ENCODE data around the gene TGFB2. TPM values are rescaled to one million over a fixed set of nuclear protein-coding genes. Genes with fewer than 3 reads are reported as not detected.

Gene TGFB2
- polyA plus RNA-seq, 1 donor from 2014 or later: 0.10 TPM

GRCh38 chr1:218481116-218481775 is 136.1 kb downstream of the TGFB2 start:
- no peak overlapping the region for H3K9ac ChIP-seq (ENCODE audit: low read length)
- no peak overlapping the region for H3K4me2 ChIP-seq (ENCODE audit: low read length)

GRCh38 chr1:218482683-218483082 is 137.5 kb downstream of the TGFB2 start:
- no peaks in the 10 kb centered on the region for H4K20me1 ChIP-seq (ENCODE audit: insufficient read depth)
- H2AFZ ChIP-seq (ENCODE audit: low read depth, low read length): no peak overlapping the region
- no peak overlapping the region for H3K4me3 ChIP-seq (ENCODE audit: low read length)
- no peak overlapping the region for H3K9ac ChIP-seq (ENCODE audit: low read length)
- no peaks in the 10 kb centered on the region for H3K27me3 ChIP-seq (ENCODE audit: insufficient read depth, low read depth, low read length)
- H3F3A ChIP-seq (ENCODE audit: insufficient read depth, low read length, poor library complexity, severe bottlenecking): no peaks in the 10 kb centered on the region
- H3K36me3 ChIP-seq (ENCODE audit: insufficient read depth, low read length): no peaks in the 10 kb centered on the region
- no peaks in the 10 kb centered on the region for H3K9me3 ChIP-seq (ENCODE audit: low read length)
- H3K79me2 ChIP-seq (replicated peaks; ENCODE audit: insufficient read depth, low read length): no peaks in the 10 kb centered on the region
- no peaks in the 10 kb centered on the region for H3K9me2 ChIP-seq (ENCODE audit: insufficient read depth, low read length)
- no peak overlapping the region for H3K4me2 ChIP-seq (ENCODE audit: low read length)
- TF ChIP-seq RAD21 (conservative IDR thresholded peaks at IDR 0.05) (no peak), EZH2 (IDR thresholded peaks at IDR 0.05; ENCODE audit: borderline replicate concordance, insufficient read depth, low read length, poor library complexity, severe bottlenecking) (no peak)
- no peak overlapping the region for H3K27ac ChIP-seq (ENCODE audit: low read length)

More at GRCh38 chr1:218481116-218481775, 136.1 kb downstream of the TGFB2 start:
- Histone ChIP-seq H3K9me3 (ENCODE audit: low read length) (no peaks in the 10 kb centered on the region), H3K27ac (ENCODE audit: low read length) (no peak overlapping the region), H4K20me1 (ENCODE audit: insufficient read depth) (no peaks in the 10 kb centered on the region), H2AFZ (ENCODE audit: low read depth, low read length) (no peak overlapping the region), H3K36me3 (ENCODE audit: insufficient read depth, low read length) (no peaks in the 10 kb centered on the region), H3K79me2 (replicated peaks; ENCODE audit: insufficient read depth, low read length) (no peaks in the 10 kb centered on the region), H3K27me3 (ENCODE audit: insufficient read depth, low read depth, low read length) (no peaks in the 10 kb centered on the region), H3K9me2 (ENCODE audit: insufficient read depth, low read length) (no peaks in the 10 kb centered on the region), H3F3A (ENCODE audit: insufficient read depth, low read length, poor library complexity, severe bottlenecking) (no peaks in the 10 kb centered on the region), H3K4me3 (ENCODE audit: low read length) (no peak overlapping the region)
- TF ChIP-seq EP300 (conservative IDR thresholded peaks at IDR 0.05; ENCODE audit: poor library complexity, severe bottlenecking) (no peak), POLR2AphosphoS5 (IDR thresholded peaks at IDR 0.05) (no peak), CTCF (IDR thresholded peaks at IDR 0.05; ENCODE audit: poor library complexity, severe bottlenecking) (no peak), RAD21 (conservative IDR thresholded peaks at IDR 0.05) (no peak), REST (IDR thresholded peaks at IDR 0.05; ENCODE audit: borderline replicate concordance) (no peak), EZH2 (IDR thresholded peaks at IDR 0.05; ENCODE audit: borderline replicate concordance, insufficient read depth, low read length, poor library complexity, severe bottlenecking) (no peak), SMC3 (conservative IDR thresholded peaks at IDR 0.05; ENCODE audit: poor library complexity) (no peak), MXI1 (conservative IDR thresholded peaks at IDR 0.05; ENCODE audit: poor library complexity, severe bottlenecking) (no peak), TAF1 (IDR thresholded peaks at IDR 0.05; ENCODE audit: low read depth) (no peak)

Measured in neural cell (in vitro differentiated cells).